Activated CD4-positive, alpha-beta T cell treated with anti-CD3 and anti-CD28 coated beads, Interleukin-2, amount 50 U/mL, for 16 hours (primary cell): ENCODE data around the gene RABEP2.
"Not testable (repeated sequence)": the region's sequence is repeated elsewhere in the genome, so short reads cannot be mapped to it uniquely, and the experiment has no call there.

ENCODE experiments used
- DNase-seq: peaks from one replicate; pipeline ENCODE4 v3.0.0-alpha.2; 2020

Gene RABEP2

GRCh38 chr16:28901862-28902261 is 23.2 kb downstream of the RABEP2 start:
- DNase-seq: no peak

GRCh38 chr16:28900601-28901000 is 24.4 kb downstream of the RABEP2 start:
- no peak for DNase-seq

GRCh38 chr16:28899882-28900590 is 25.0 kb downstream of the RABEP2 start:
- DNase-seq: no peak

- no peak for DNase-seq
Measured at GRCh38 chr16:28898942-28899341, 26.1 kb downstream of the RABEP2 start.

- DNase-seq: no peak
Measured at GRCh38 chr16:28898266-28898665, 26.8 kb downstream of the RABEP2 start.

- DNase-seq: no peak
Measured at GRCh38 chr16:28897826-28898225, 27.2 kb downstream of the RABEP2 start.

- DNase-seq: no peak
Measured at GRCh38 chr16:28895609-28896008, 29.4 kb downstream of the RABEP2 start.

- no peak for DNase-seq
Measured at GRCh38 chr16:28893291-28893690, 31.7 kb downstream of the RABEP2 start.

GRCh38 chr16:28891964-28892890 is 32.8 kb downstream of the RABEP2 start:
- DNase-seq: no peak

- DNase-seq: not testable (repeated sequence)
Measured at GRCh38 chr16:28890355-28890754, 34.7 kb downstream of the RABEP2 start.

GRCh38 chr16:28886945-28887344 is 38.1 kb downstream of the RABEP2 start:
- DNase-seq: no peak

GRCh38 chr16:28884045-28884444 is 41.0 kb downstream of the RABEP2 start:
- no peak for DNase-seq

GRCh38 chr16:28883221-28883996 is 41.6 kb downstream of the RABEP2 start:
- no peak for DNase-seq

- DNase-seq: no peak
Measured at GRCh38 chr16:28882551-28883160, 42.4 kb downstream of the RABEP2 start.

- DNase-seq: not testable (repeated sequence)
Measured at GRCh38 chr16:28881565-28881964, 43.5 kb downstream of the RABEP2 start.

GRCh38 chr16:28880955-28881354 is 44.1 kb downstream of the RABEP2 start:
- no peak for DNase-seq

- DNase-seq: no peak
Measured at GRCh38 chr16:28880589-28880915, 44.5 kb downstream of the RABEP2 start.

GRCh38 chr16:28879841-28880588 is 45.0 kb downstream of the RABEP2 start:
- DNase-seq: peak; percentile 93

GRCh38 chr16:28879261-28879840 is 45.7 kb downstream of the RABEP2 start:
- no peak for DNase-seq

GRCh38 chr16:28878083-28878926 is 46.7 kb downstream of the RABEP2 start, which contains the start of gene ATP2A1:
Gene ATP2A1, plus strand, starts transcription at chr16:28878488. Its CDS starts 184 bp downstream, at chr16:28878672.
- DNase-seq: no peak

GRCh38 chr16:28877655-28878000 is 47.4 kb downstream of the RABEP2 start:
- no peak for DNase-seq
